B cell (primary cell): ENCODE measurements around the gene BRWD1. TPM values are rescaled to one million over a fixed set of nuclear protein-coding genes. Genes with fewer than 3 reads are reported as not detected.

Experiments
- ATAC-seq: fragments of 200-7000 bp; cut with Tn5 transposase; one replicate; pipeline ENCODE4 v1.10.0; 2021; ENCODE audit warnings: low read depth, mild to moderate bottlenecking, moderate number of reproducible peaks, moderate library complexity
- CTCF ChIA-PET: fragments of 350-600 bp; sonication (Branson Sonifier 250); formaldehyde crosslinking; loops from one replicate; lab custom pipeline; 2021; ENCODE audit warnings: antibody characterized with exemption, inconsistent platforms; lab: Charles Lee
- POLR2A ChIA-PET: fragments of 350-600 bp; sonication (Branson Sonifier 250); formaldehyde crosslinking; loops from one replicate; lab custom pipeline; 2021; ENCODE audit warnings: antibody characterized with exemption; lab: Charles Lee
- DNase-seq: peaks from one replicate; pipeline ENCODE4 v3.0.0; 2013
- H2AFZ ChIP-seq: 2 replicates; pipeline ENCODE4 v1.6.1; 2012; ENCODE audit warnings: mild to moderate bottlenecking, low read depth, low read length; ENCODE audit not compliant: insufficient read depth, poor library complexity, severe bottlenecking
- H3K27ac ChIP-seq, 2 donors: 1 replicate in 1 of 2; 2 replicates in 1 of 2; pipeline ENCODE4 v1.5.1; 2012 to 2013; ENCODE audit warnings: low read length in 2 of 2, mild to moderate bottlenecking in 2 of 2, moderate library complexity in 1 of 2
- H3K27me3 ChIP-seq, 4 experiments: fragments of 200-600 bp in 1 of 4; sonication (generic) in 1 of 4; replicated peaks in 1 of 4; 1 replicate in 2 of 4; 2 replicates in 2 of 4; pipeline versions ENCODE4 v1.6.1 to v1.7.0; 2013 to 2016; ENCODE audit warnings: low read length in 3 of 4, mild to moderate bottlenecking in 2 of 4, mixed read lengths in 1 of 4, moderate library complexity in 1 of 4; ENCODE audit not compliant: insufficient read depth in 4 of 4, control insufficient read depth in 3 of 4; ENCODE audit errors: control extremely low read depth in 1 of 4
- H3K36me3 ChIP-seq, 2 experiments: replicated peaks in 1 of 2; 1 replicate in 1 of 2; 2 replicates in 1 of 2; pipeline versions ENCODE4 v1.6.1 to v1.7.1; 2013; ENCODE audit warnings: low read length in 1 of 2; ENCODE audit not compliant: insufficient read depth in 2 of 2, control insufficient read depth in 1 of 2; ENCODE audit errors: control extremely low read depth in 1 of 2, extremely low read depth in 1 of 2
- H3K4me1 ChIP-seq, 2 donors: fragments of 200-600 bp in 1 of 2; sonication (generic) in 1 of 2; 1 replicate in 1 of 2; 2 replicates in 1 of 2; pipeline versions ENCODE4 v1.5.1 to v1.6.1; 2013 to 2017; ENCODE audit warnings: low read length in 2 of 2; ENCODE audit not compliant: control insufficient read depth in 2 of 2, insufficient read depth in 2 of 2
- H3K4me2 ChIP-seq: replicated peaks from 2 replicates; pipeline ENCODE3; 2012; ENCODE audit warnings: mild to moderate bottlenecking, low read depth, low read length; ENCODE audit not compliant: poor library complexity, severe bottlenecking
- H3K4me3 ChIP-seq, 5 experiments: fragments of 200-600 bp in 1 of 5; sonication (generic) in 1 of 5; 1 replicate in 3 of 5; 2 replicates in 2 of 5; pipeline versions ENCODE4 v1.5.1 to v1.7.0; 2011 to 2016; ENCODE audit warnings: low read length in 4 of 5, mild to moderate bottlenecking in 4 of 5, low read depth in 2 of 5, control low read depth in 1 of 5, moderate library complexity in 1 of 5; ENCODE audit not compliant: insufficient read depth in 1 of 5; ENCODE audit errors: control extremely low read depth in 1 of 5, extremely low read depth in 1 of 5
- H3K79me2 ChIP-seq: fragments of 200-600 bp; sonication (generic); one replicate; pipeline ENCODE4 v1.6.0; 2016; ENCODE audit warnings: low read length; ENCODE audit not compliant: control insufficient read depth, insufficient read depth
- H3K9ac ChIP-seq: fragments of 200-600 bp; sonication (generic); 2 replicates; pipeline ENCODE4 v1.6.1; 2017; ENCODE audit warnings: mild to moderate bottlenecking, low read length, moderate library complexity
- H3K9me3 ChIP-seq, 3 donors: one replicate each; pipeline versions ENCODE4 v1.6.1 to v1.7.1; 2013; ENCODE audit warnings: low read length in 2 of 3; ENCODE audit not compliant: control insufficient read depth in 2 of 3, insufficient read depth in 1 of 3; ENCODE audit errors: control extremely low read depth in 1 of 3
- H4K20me1 ChIP-seq: 2 replicates; pipeline ENCODE4 v1.6.0; 2012; ENCODE audit warnings: mild to moderate bottlenecking, low read length; ENCODE audit not compliant: insufficient read depth, control insufficient read depth, poor library complexity, severe bottlenecking
- H3K27ac Mint-ChIP-seq: one replicate; pipeline ENCODE4 v1.8.0; 2021; ENCODE audit warnings: mixed read lengths
- H3K27me3 Mint-ChIP-seq: one replicate; pipeline ENCODE4 v1.8.0; 2021; ENCODE audit warnings: mixed read lengths
- H3K4me1 Mint-ChIP-seq: one replicate; pipeline ENCODE4 v1.8.0; 2021; ENCODE audit warnings: mixed read lengths
- H3K4me3 Mint-ChIP-seq: one replicate; pipeline ENCODE4 v1.8.0; 2021; ENCODE audit warnings: mixed read lengths
- H3K9me3 Mint-ChIP-seq: one replicate; pipeline ENCODE4 v1.8.0; 2022; ENCODE audit warnings: mixed read lengths; ENCODE audit not compliant: insufficient read depth
- CTCF ChIP-seq: fragments of 200-600 bp; IDR thresholded peaks from one replicate; pipeline ENCODE4 v1.8.0; 2022; ENCODE audit warnings: antibody characterized with exemption, mild to moderate bottlenecking
- EZH2 ChIP-seq: IDR thresholded peaks from 2 replicates; pipeline ENCODE4 v1.6.1; 2012; ENCODE audit warnings: borderline replicate concordance, low read depth, mild to moderate bottlenecking, moderate library complexity, low read length; ENCODE audit not compliant: insufficient read depth, poor library complexity, severe bottlenecking
- WGBS: methylation state at CpG from one replicate; pipeline ENCODE4 v1.1.5; 2013; ENCODE audit warnings: missing lambda C conversion rate; ENCODE audit not compliant: insufficient coverage; 5-methylcytosine and 5-hydroxymethylcytosine counted together
- intact Hi-C: fragments of 100-400 bp; cut with micrococcal nuclease; formaldehyde crosslinking; loops from one replicate; pipeline ENCODE4 v1.10.0; 2022
- polyA plus RNA-seq: library from polyadenylated mRNA; depleted of rRNA; stranded (reverse); fragments of >200 nt; gene quantifications from 2 replicates; pipeline ENCODE4 v1.2.3, GENCODE V29; 2012
- total RNA-seq, 2 donors: library from RNA; stranded (reverse); fragments of 120-200 nt in 1 of 2; gene quantifications; 1 replicate in 1 of 2; 2 replicates in 1 of 2; pipeline versions ENCODE4 v1.2.3 to v1.2.4, GENCODE V29; 2013 to 2022

Gene BRWD1
- total and polyA plus RNA-seq, 2 donors (not counting 1 experiment from before 2014, with no cell fraction given), result 9.4 to 93.9 TPM

GRCh38 chr21:39300587-39300986 is 12.8 kb downstream of the BRWD1 start:
- POLR2A ChIA-PET, result interaction anchor here (0.8 kb wide), 1 partner anchor 53 kb away, joined by 8 read pairs; no protein-coding TSS in a partner anchor
- no CpG with 5 or more reads among the region's 3 CpGs for WGBS
- peaks cover 12 to 59% of the 10 kb centered on the region in 2 experiments for H3K36me3 ChIP-seq
- no peak overlapping the region for H3K9ac ChIP-seq
- Mint-ChIP-seq H3K27ac (no peak overlapping the region), H3K4me1 (peaks cover 12% of the 10 kb centered on the region), H3K4me3 (no peak overlapping the region), H3K27me3 (no peaks in the 10 kb centered on the region), H3K9me3 (peaks cover 3% of the 10 kb centered on the region)
- ATAC-seq (no peak), DNase-seq (no peak)
- peaks cover 74% of the 10 kb centered on the region for H4K20me1 ChIP-seq
- no peak overlapping the region for H3K4me3 ChIP-seq
- CTCF ChIA-PET, result interaction anchor here (1.1 kb wide), 1 partner anchor 89 kb away, joined by 3 read pairs; no protein-coding TSS in a partner anchor
- no peak for TF ChIP-seq CTCF
- no peak for TF ChIP-seq EZH2
- H3K4me2 ChIP-seq, result no peak overlapping the region
- intact Hi-C loops, result no loop called here
- H2AFZ ChIP-seq, result no peak overlapping the region
- H3K27ac ChIP-seq, result no peak overlapping the region
- H3K79me2 ChIP-seq, result peaks cover 88% of the 10 kb centered on the region
- H3K9me3 ChIP-seq, result peaks cover 5 to 9% (median 5%) of the 10 kb centered on the region in 3 donors
- H3K4me1 ChIP-seq, result no peaks in the 10 kb centered on the region
- H3K27me3 ChIP-seq, result no peaks in the 10 kb centered on the region

DNA sequence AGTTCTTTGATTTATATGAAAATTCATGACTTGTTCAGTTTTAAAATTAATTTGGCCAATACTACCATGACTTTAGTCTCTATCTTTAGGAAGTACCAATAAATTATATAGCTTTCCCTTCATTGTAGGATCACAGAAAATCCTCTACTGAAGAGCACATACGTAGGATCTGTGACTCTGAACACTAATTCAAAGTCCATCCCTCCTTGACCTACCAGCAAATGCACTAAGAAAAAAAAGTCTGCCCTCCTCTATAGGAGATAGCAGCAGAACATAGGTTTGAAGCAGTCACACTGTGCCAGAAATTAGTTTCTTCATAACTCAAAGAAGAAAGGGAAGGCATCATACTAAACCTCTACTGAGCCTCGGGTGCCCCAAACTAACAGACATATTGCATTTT is 16.5 kb downstream of the BRWD1 start:
- Mint-ChIP-seq H3K4me1 (peaks cover 9% of the 10 kb centered on the region), H3K27me3 (no peaks in the 10 kb centered on the region), H3K27ac (no peak overlapping the region), H3K4me3 (no peak overlapping the region), H3K9me3 (peaks cover 3% of the 10 kb centered on the region)
- Histone ChIP-seq H3K4me1 (no peaks in the 10 kb centered on the region), H3K9me3 (peaks cover 5 to 9% (median 5%) of the 10 kb centered on the region in 3 donors), H4K20me1 (peaks cover 51% of the 10 kb centered on the region), H3K36me3 (peaks cover 15 to 79% of the 10 kb centered on the region in 2 experiments), H3K27ac (no peak overlapping the region), H3K4me3 (no peak overlapping the region), H3K79me2 (peaks cover 57% of the 10 kb centered on the region), H3K27me3 (no peaks in the 10 kb centered on the region), H3K4me2 (no peak overlapping the region), H2AFZ (no peak overlapping the region), H3K9ac (no peak overlapping the region)
- 100% methylated on average over 2 of the region's 2 CpGs for WGBS
- ChIA-PET POLR2A (no interaction called here), CTCF (no interaction called here)
- DNase-seq, result no peak
- intact Hi-C loops, result no loop called here
- ATAC-seq, result no peak
- TF ChIP-seq EZH2 (no peak), CTCF (no peak)
